GM18505 (cell line): ENCODE results near the gene POLR2A.

ENCODE experiments used
- ATAC-seq: cut with Tn5 transposase; IDR thresholded peaks from one replicate; pipeline ENCODE4 v1.9.1; 2021; ENCODE audit not compliant: unreplicated experiment
- POLR2A ChIP-seq: IDR thresholded peaks from 4 replicates; pipeline ENCODE4 v1.6.1; 2011; ENCODE audit warnings: borderline replicate concordance; ENCODE audit not compliant: insufficient read depth, insufficient read length; ENCODE audit errors: extremely low read depth

POLR2A gene

GRCh38 chr17:7484067-7484918 is at the start of gene POLR2A:
Gene POLR2A (plus strand): TSS chr17:7484366.
- ATAC-seq: peak; percentile 57
- peak; percentile 100 for TF ChIP-seq POLR2A

- TF ChIP-seq POLR2A: peak; percentile 58
- ATAC-seq: peak; percentile 25
Measured at GRCh38 chr17:7435676-7436555, 48.2 kb upstream of the POLR2A start.

GRCh38 chr17:7436556-7437368 is 47.4 kb upstream of the POLR2A start:
- no peak for TF ChIP-seq POLR2A

GRCh38 chr17:7437369-7437863 is 46.8 kb upstream of the POLR2A start:
- no peak for TF ChIP-seq POLR2A
- ATAC-seq: no peak

More at GRCh38 chr17:7436556-7437368, 47.4 kb upstream of the POLR2A start:
- ATAC-seq: no peak

GRCh38 chr17:7437950-7438614 is 46.1 kb upstream of the POLR2A start:
- ATAC-seq: no peak
- TF ChIP-seq POLR2A: no peak

GRCh38 chr17:7438656-7439460 is 45.3 kb upstream of the POLR2A start:
- no peak for TF ChIP-seq POLR2A
- no peak for ATAC-seq

- TF ChIP-seq POLR2A: no peak
- no peak for ATAC-seq
Measured at GRCh38 chr17:7439462-7440112, 44.6 kb upstream of the POLR2A start, which contains the start of gene FGF11. Gene FGF11 (plus strand): TSS chr17:7439512. CDS start chr17:7439621, 109 bp downstream.

GRCh38 chr17:7440113-7440833 is 43.9 kb upstream of the POLR2A start:
- TF ChIP-seq POLR2A: no peak
- no peak for ATAC-seq

GRCh38 chr17:7440834-7441195 is 43.4 kb upstream of the POLR2A start:
- no peak for TF ChIP-seq POLR2A
- no peak for ATAC-seq

GRCh38 chr17:7441266-7441665 is 42.9 kb upstream of the POLR2A start:
- no peak for TF ChIP-seq POLR2A

More at GRCh38 chr17:7441266-7441665, 42.9 kb upstream of the POLR2A start:
- ATAC-seq: no peak
